SKM-1 treated with dmso at 0.1 percent for 144 hours (cell line): Measurements from ENCODE around the gene SFSWAP.

ENCODE experiments used
- DNase-seq: peaks from one replicate; lab custom pipeline; 2025; ENCODE audit not compliant: unreplicated experiment; lab: John Stamatoyannopoulos, UW

Gene SFSWAP

DNA sequence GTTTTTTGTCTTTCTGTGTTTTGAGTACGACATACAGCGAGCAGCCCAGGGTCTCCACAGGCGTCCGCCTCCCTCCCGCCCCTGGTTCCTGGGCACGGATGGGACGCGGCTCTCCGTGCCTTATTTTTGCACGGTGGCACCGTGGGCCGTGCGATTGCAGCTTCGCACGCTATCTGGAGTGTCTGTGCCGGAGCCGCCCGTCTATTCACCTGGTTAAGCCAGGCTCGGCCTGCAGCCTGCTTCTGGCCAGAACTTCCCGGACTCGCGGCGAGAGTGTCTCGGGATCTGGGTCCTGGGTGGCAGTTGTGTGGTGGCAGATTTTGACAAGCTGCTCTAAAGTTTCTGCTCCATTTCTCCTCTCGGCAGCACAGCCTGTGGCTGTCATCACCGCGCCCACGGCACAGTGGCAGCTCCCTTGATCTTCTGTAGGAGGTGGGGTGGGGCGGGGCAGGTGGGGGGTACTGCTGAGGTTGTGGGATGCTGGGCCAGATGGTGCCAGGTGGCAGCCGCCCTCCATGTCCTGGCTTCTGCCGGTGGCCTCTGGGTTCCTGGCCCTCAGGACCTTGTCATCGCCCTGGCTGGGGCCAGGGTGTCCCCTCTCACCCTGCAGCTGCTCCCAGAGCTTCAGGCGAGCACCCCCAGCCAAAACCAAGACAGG, 120.2 kb downstream of the SFSWAP start:
- no peak for DNase-seq

DNA sequence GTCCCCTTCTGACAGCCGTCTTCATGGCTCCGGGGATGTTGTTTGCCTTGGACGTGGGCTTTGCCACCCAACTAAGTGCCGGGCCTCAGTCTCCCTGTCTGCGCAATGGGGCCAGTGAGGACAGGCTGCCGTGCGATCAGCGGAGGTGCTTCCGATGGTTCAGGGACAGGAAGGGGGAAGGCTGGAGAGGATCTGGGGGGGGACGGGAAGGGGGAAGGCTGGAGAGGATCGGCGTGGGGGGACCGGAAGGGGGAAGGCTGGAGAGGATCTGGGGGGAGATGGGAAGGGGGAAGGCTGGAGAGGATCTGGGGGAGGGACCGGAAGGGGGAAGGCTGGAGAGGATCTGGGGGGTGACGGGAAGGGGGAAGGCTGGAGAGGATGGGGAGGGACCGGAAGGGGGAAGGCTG, 120.7 kb downstream of the SFSWAP start:
- DNase-seq = no peak

DNA sequence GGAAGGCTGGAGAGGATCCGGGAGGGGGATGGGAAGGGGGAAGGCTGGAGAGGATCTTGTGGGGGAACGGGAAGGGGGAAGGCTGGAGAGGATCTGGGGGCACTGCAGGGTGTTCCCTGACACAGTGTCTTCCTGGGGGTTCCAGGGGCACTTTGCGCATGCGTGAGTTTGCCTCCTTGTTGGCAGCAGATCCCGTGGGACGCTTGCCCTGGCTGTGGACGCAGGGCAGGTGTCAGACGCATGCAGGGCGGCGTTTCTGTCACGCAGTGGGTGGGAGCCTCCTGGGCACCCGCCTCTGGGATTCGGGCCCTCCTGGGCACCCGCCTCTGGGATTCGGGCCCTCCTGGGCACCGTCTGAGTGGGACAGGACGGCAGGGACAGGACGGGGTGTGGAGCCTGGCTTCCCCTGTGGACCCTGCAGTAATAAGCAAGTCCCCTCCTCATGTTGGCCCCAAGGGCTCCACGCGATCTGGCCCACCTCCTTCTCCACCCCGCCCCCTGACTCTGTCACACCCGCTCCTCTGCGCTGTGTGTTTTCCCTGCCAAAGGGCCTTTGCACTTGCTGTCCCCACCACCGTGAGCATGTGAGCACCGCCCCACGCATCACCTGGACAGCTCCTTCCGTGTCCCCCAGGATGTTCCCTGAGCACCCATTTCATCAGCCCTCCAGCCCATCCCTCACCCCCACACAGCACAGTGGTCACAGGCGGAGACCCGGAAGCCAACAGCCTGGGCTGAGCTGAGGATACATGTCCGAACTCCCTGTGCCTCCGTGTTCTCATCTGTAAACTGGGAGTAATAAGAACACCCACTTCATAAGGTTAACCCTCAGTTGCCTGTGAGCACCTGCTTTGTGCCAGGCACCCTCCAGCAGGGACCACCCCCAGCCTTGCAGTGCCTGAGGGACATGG, 121.7 kb downstream of the SFSWAP start:
- DNase-seq = no peak

DNA sequence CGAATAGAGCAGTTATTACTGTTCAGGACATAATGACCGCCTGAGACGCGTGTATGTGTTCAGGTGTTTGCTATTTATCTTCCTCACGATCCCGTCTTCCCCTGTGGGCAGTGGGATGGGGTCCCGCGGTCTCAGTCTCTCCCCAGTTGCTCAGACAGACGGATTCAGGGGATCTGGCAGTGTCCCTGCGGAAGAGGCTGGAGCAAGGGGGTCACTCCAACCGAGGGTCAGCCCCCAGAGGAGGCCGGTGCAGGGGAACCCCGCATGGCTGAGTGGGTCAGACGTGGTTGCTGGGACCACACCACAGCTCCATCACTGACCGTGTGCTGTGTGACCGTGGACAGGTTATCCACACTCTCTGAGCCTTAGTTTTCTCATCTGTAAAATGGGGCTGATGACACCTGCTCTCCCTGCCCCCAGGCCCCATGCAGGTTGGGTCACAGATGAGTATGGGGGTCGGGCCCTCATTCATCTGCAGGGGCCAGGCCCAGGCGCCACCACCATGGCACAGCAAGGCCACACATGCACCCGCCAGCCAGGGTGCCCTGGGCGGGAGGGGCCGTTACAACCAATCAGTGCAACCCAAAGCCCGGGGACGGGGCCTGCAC, 122.5 kb downstream of the SFSWAP start:
- DNase-seq = no peak

DNA sequence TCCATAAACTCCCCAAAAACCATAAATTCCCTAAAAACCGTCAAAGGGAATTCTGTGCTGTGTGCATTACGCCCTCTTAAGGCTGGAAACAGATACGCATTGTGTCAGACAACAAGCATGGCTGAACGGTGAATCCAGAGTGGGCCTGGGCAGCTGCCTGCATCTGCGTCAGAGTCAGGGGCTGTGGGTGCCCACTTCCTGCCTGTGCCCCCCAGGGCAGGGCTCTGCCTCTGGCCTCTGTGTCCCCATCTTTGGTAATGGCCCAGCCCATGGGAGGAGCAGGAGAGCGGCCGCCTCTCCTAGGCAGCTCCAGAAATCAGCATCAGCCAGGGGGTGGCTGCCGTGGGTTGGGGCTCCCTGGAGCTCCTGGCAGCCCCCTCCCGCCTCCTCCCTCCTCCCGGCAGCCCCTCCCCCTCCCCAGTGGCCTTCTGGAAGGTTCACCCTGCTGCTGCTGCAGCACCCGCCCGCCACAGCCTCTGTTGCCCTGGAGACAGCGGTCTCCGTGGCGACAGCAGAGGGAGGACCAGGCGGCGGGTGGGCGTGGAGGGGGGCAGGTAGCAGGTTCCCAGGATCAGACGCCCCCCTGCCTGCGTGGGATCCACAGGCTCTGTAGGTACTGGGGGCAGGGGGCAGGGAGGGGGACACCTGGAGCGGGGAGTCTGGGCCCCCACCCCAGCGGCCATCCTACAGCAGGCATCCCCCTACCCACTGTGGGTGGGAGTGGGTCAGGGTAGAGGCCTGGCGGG, 123.2 kb downstream of the SFSWAP start:
- no peak for DNase-seq

DNA sequence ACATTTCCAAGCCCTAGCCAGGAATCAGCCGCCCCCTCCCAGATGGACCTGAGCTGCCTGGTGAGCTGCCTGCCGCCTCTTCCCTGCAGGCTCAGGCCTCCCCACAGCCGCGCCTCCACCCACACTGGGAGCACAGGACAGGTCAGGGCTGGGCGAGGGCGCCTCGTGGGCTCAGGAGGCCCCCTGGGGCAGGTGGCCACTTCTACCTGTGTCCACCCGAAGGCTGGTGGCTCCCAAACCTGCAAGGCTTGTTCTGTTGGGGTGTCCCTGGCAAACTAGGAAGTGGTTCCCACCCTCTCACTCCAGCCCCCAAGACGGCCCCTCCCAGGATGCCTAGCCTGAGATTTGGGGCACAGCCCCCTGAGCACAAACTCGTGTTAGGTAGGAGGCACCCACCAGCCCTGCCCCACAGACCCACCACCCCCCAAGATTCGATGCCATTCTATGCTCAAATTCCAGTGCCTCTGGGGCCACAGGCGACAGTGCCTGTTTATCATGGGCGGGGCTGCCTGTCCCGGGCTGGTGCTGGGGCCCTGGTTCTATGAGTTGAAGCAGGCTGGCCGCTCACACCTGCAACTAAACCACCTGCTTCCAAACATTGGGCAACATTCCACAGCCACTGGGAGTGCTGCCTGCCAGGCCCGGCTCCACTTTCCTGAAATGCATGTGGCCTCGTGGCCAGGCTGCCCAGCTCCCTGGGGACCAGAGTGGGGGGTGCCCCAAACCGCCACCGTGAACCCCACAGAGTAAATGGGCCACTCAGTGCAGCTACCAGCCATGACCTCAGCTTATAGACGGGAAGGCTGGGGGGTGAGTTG, 124.1 kb downstream of the SFSWAP start:
- no peak for DNase-seq

DNA sequence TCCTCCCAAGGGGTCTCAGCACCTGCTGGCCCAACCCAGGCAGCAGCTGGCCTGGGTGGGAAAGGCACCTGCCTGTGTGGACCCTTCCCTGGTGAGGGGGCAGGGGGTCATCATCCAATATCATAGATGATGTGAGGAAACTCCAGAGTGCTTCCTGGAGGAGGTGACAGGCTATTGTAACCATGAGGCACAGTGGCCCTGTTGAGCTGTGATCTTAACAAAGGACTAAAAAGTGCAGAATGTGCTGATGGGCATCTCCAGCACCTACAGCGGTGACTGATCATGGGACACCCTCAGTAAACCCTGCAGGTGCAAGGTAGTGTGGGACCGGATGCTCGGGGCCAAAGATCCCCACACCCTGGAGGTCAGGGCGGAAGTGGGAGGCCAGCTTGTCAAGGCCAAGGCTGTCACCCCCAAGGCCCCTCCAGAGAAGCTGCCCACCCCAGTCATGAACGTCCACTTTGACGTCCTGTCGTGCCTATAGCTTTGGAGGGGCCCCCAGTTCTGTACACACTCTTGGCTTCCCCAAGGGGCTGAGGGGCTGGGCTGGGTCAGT, 124.8 kb downstream of the SFSWAP start:
- DNase-seq = no peak

DNA sequence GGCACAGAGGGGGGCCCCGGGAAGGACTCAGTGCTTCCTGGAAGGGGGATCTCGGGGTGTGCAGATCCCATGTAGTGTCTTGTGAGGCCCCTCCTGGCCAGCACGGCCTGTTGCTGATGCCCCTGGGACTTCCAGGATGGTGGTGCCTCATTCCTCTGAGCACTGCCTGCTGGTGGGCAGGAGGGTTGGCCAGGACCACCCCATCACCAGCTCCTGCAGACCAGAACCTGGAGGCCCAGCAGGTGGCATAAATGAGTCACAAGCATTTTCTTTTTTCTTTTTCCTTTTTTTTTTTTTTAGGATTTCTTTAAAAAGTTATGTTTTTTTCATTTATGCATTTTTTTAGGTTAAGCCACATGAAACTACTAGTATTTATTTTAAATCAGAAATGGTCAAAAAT, 125.3 kb downstream of the SFSWAP start:
- DNase-seq = no peak

DNA sequence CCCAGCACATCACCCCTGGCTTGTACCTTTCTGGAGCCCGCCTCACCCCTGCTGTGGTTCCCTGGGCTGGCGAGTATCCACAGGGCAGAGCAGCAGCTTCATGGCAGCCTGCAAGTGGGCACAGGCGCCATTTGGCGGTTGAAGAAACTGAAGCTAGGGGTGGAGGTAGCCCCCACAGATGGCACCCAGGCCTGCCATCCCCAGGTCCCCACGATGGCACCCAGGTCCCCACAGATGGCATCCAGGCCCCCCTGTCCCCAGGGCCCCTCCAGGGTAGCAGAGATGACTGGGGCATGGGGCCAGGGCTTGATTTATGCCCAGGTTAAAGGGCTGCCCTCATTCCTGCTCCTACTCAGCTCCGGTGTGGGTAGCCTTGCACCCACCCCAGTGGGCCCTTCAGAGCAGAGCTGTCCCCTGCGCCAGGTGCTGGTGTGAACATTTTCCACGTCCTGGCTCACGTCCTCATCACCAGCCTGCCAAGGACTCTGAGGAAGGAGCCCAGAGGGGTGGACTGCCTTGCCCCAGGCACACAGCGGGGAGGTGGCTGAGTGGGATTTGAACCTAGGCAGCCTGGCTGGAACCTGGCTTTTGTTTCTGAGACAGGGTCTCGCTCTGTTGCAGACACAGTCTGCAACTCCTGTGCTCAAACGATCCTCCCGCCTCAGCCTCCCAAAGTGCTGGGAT, 126.0 kb downstream of the SFSWAP start:
- no peak for DNase-seq

DNA sequence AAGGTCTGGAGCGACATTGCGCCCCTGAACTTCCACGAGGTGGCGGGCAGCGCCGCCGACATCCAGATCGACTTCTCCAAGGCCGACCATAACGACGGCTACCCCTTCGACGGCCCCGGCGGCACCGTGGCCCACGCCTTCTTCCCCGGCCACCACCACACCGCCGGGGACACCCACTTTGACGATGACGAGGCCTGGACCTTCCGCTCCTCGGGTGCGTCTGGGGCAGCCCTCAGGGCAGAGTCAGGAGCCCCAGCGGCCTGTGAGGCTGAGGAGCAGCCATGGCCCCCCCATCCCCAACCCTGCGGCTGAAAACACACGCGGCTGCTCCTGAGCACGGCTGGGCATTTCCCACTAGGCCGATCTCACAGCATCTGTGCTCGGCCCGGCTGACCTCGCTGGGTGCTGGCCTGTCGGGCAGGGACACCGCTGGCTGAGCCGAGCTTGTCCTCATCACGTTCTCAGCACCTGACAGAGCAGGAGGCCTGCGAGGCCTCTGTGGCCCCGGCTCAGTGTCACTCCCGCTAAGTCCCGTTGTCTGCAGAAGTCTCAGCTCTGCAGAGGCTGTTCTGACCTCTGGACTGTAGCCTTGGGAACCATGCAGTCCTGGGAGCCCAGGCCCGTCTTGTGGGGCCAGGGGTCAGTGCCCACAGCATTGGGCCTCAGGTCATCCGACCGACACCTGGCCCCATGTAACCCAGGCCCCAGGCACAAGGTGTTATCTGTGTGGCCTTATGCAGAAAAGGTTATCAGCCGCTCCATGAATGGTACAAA, 129.9 kb downstream of the SFSWAP start:
- no peak for DNase-seq

DNA sequence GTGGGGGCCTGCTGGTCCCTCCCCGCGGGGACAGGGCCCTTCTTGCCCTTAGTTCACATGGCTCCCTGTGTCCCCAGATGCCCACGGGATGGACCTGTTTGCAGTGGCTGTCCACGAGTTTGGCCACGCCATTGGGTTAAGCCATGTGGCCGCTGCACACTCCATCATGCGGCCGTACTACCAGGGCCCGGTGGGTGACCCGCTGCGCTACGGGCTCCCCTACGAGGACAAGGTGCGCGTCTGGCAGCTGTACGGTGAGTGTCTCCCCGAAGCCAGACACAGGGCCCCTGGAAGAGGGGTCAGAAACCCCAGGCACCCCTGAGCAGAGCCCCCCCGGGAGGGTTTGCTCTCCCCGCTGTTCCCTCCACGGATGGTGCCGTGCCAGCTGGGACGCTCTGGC, 130.7 kb downstream of the SFSWAP start:
- no peak for DNase-seq

DNA sequence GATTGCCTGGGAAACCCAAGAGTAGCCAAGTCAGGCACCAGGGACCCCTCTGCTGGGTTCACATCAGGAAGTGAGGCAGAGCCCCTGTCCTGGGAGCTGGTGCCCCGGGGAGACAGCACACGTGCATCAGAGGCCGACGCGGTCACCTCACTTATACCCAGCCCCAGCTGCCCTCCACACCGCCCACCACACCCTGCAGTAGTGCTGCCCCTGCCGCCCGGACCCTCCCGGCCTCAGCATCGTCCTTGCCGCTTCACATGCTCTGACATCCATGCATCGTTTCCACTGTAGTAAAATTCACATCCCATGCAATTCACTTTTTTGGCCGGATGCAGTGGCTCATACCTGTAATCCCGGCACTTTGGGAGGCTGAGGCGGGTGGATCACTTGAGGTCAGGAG, 131.3 kb downstream of the SFSWAP start:
- no peak for DNase-seq

DNA sequence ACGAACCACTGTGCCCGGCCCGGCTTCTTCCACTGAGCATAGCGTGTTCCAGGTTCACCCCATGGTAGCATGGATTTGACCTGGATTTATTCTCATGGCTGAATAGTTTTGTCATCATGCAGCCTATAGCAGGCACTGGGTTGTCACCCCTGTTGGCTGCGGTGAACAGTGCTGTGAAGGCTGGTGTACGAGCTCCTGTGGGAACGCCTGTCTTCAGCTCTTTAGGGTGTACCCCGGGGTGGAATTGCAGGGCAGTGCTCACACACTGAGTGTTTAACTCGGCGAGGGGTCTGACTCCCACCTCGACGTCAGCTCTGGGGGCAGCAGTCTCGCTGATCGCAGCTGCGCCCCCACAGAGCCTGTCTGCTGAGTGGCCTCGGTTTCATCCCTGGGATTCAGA, 132.6 kb downstream of the SFSWAP start:
- DNase-seq = no peak

DNA sequence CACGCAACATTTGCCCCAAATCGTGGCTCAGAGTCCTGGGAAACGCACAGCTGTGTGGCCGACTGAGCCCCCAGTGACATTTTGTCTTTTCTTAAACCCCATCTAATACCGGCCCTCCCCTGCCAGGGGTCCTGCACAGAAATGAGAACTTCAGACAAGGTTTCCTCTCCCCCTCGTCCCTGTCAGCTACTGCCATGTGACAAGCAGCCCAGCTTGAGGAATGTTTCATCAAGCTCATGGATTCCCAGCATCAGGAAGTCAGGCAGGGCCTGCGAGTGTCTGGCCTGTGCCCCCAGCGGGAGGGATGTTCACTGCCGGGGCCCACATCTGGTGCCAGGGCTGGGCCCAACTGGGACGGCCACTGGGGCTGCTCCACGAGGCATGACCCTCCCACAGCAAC, 133.2 kb downstream of the SFSWAP start:
- DNase-seq = no peak

DNA sequence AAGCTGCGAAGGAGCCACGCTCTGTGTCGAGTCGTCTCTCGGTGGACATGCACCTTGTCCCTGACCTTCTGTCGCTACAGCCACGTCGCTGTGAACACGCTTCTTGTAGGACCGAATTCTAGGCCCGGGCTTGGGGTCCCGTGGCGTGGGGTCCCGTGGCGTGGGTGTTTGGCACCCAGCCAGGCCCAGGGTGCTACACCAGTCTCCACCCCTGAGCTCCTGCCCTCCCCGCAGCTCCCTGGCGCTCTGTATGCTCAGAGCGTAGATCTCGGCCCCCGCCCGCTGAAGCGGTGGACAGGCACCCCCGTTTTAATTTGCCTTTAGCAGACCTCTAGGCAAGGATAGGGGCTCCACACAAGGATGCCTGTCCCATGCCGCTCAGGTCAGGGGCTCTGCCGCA, 133.8 kb downstream of the SFSWAP start:
- no peak for DNase-seq

DNA sequence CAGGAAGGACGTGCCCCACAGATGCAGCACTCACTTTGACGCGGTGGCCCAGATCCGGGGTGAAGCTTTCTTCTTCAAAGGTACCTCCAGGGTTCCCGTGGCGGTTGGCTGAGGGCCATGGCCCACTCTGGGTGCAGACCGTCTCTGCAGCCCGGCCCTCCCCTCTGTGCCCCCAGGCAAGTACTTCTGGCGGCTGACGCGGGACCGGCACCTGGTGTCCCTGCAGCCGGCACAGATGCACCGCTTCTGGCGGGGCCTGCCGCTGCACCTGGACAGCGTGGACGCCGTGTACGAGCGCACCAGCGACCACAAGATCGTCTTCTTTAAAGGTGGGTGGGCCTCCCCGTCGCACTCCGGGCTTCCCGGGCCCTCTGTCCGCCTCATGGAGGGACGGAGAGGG, 134.2 kb downstream of the SFSWAP start:
- no peak for DNase-seq

DNA sequence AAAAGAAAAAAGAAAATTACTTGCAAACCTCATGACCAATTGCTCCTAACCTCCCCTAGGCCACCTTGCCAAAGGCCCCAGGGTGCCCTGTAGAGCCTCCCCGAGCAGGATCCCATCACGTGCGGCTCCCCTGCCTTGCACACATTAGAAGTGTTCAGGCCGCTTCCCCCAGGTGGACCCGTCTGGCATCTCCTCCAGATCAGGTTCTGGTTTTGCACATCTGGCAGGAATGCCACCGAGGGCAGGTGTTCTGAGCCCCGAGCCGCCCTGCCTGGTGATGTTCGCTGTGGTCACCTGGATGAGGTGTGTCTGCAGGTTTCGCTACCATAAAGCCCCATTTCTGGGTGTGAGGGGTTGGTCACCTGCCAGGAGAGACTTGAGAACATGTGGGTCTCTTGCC, 136.6 kb downstream of the SFSWAP start:
- no peak for DNase-seq

DNA sequence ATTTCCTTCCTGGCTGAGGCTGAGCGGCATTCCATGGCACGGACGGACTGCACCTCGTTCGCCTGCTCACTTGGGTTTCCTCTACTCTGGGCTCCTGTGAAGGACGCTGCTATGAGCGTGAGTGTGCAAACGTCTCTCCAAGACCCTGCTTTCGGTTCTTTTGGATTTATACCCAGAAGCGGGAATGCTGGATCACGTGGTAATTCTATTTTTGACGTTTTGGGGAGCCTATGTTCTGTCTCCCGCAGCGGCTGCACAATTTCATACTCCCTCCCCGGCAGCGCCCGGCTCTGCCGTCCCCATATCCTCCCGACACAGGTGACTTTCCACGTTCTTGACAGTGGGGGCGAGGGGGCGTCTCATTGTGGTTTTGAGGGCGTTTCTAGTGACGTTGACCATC, 137.9 kb downstream of the SFSWAP start:
- no peak for DNase-seq
